ENCODE data around the gene CD6.

The CD6 gene

DNA sequence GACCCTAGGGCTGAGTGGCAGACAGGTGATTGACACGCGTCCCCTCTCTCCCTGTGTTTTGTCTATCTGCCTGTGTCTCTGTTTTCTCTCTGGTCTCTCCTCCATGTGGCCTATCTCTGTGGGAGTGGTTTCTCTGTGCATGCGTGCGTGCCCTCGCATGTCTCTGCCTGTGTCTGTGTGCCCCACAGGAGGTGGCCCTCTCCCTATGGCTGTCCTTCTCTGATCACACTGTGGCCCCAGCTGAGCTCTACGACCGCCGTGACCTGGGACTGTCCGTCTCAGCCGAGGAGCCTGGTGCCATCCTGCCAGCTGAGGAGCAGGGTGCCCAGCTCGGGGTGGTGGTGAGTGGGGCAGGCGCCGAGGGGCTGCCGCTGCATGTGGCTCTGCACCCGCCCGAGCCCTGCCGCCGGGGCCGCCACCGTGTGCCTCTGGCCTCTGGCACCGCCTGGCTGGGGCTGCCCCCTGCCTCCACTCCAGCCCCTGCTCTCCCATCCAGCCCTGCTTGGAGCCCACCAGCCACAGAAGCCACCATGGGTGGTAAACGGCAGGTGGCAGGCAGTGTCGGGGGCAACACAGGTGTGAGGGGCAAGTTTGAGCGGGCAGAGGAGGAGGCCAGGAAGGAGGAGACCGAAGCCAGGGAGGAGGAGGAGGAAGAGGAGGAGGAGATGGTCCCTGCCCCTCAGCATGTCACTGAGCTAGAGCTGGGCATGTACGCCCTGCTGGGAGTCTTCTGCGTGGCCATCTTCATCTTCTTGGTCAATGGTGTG, 35.6 kb upstream of the CD6 start:
- no peak for DNase-seq (ENCODE audit: low read depth, low spot score)

GRCh38 chr11:60936467-60937143, 34.9 kb upstream of the CD6 start:
- DNase-seq (ENCODE audit: low read depth, low spot score): no peak

GRCh38 chr11:60937144-60937527, 34.3 kb upstream of the CD6 start:
- no peak for DNase-seq (ENCODE audit: low read depth, low spot score)

GRCh38 chr11:60937811-60938210, 33.7 kb upstream of the CD6 start:
- DNase-seq (ENCODE audit: low read depth, low spot score): no peak

- no peak for DNase-seq (ENCODE audit: low read depth, low spot score)
Measured at GRCh38 chr11:60938500-60938899, 33.0 kb upstream of the CD6 start.

GRCh38 chr11:60939301-60939700, 32.2 kb upstream of the CD6 start:
- no peak for DNase-seq (ENCODE audit: low read depth, low spot score)

DNA sequence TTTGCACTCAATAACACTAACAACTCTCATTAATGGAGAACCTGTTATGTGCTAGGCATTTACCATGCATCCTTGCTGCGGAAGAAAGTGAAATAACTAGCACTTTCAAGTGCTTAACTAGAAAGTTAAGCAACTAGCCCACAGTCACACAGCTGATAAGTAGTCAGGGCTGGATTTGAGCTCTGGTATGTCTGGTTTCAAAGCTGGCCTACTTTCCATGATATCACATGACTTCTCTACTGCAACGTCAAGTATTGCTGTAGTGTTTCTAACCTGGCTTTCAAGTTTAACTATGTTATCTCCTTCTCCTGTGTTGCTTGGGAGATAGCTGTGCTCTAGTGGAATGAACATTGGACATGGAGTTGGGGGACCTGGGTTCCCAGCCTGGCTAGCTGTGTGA, 31.6 kb upstream of the CD6 start:
- DNase-seq (ENCODE audit: low read depth, low spot score): no peak

DNA sequence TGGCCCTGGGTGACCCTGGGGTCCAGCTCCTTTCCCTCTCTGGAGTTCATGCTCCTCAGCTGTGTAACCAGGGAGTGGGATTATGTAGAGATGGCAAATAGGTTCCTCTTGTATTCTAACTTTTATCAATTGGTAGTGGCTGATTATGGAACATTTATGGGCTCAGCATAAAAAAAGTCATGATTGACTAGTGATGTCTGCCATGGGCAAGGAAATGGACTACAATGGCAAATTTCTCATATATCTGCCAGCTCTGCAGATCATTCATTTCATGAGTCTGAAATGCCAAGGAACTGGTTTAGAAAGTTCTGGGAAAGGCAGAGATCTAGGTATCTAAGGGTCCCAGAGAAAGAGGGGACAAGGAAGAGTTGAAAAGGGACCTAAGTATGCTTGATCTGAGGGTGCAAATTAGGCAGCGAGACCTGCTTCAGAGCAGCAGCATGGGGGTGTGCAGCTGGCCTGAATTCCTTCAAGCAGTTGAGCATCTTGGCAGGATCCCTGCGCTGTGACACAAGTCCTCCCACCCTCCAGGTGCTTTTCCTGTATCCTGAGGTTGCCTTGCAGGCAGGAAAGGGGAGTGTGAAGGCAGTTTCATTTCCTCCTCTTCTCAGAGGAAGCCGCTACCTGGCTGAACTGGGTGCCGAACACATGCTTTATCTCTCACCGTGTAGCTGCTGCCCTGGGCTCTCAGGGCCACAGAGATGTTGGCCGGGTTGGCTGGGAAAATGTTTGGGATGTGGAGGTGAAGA, 29.9 kb upstream of the CD6 start:
- no peak for DNase-seq (ENCODE audit: low read depth, low spot score)

DNA sequence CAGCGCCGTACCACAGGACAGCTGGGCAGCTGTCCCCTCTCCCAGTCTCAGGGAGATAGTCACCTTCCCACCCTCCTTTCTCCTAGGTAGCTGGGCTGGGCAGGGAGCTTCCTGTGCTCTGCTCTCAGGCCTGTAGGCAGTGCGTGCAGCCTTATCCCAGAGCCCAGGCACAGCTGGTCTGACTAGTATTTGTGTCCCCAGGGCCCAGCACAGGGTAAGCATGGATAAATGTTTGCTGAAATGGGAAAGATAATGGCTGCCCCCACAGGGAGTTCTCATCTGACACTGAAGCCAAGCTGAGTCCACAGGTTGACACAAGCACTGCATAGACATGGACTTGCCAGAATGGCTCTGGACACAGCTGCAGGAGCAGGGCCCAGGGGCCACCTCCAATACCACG, 29.3 kb upstream of the CD6 start:
- DNase-seq (ENCODE audit: low read depth, low spot score): no peak

DNA sequence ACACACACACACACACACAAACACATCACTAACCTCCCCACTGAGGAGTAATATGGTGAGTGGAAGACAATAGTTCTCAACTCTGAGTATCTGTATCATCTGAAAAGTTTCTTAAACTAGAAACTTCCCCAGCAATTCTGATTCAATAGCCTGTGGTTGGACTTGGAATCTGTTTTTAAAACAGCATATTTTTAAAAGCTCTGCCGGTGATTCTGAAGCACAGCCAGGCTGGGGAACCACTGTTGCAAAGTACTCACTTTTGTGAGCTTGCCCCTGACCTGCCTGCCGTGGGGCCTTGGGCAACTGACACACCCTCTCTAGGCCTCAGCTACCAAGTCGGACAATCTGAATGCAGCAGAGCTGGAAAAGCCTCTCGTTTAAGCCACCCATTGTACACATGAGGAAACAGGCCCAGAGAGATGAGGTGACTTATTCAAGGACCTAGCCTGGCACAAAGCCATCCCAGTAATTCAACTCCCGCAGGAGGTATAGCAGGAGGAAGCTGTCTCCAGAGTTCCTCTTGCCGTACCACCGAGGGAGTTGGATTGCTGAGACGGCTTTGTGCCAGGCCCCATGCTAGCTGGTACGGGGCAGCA, 28.4 kb upstream of the CD6 start:
- no peak for DNase-seq (ENCODE audit: low read depth, low spot score)

DNA sequence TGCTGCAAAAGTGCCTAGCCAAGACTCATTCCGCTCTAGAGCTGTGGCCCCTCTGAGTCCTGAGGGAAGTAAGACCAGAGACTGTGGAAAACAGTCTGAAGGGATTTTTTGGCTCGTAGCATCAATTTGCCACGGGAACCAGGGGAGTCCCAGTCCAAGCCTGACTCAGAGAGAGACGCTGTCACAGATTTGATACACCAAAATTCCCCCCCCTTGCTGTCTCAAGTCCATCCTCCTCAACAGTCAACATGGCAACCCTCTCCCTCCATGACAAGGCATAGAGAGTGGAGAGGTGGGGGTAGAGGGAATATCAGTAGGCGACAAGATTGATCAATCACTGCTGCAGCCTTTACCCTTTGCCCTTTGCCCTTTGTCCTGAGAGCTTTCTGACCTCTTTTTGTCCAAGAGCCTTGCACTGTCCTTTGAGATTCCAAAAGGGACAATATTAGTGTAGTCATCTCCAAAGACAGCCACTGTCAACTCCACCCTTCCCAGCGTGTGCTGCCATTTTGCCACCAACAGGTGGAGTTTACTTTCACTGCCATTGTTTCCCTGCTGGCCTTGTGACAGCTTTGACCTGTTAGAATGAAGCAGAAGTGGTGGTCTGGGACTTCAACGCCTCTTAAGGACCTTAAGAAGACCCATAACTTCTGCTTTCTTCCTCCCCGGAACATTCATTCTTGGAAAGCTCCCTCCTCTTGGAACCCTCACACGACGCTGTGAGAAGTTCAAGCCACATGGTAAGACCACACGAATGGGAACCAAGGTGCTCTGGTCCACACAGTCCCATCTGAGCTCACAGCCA, 26.8 kb upstream of the CD6 start:
- no peak for DNase-seq (ENCODE audit: low read depth, low spot score)

GRCh38 chr11:60945295-60945667, 26.2 kb upstream of the CD6 start:
- no peak for DNase-seq (ENCODE audit: low read depth, low spot score)

GRCh38 chr11:60946601-60947264, 24.7 kb upstream of the CD6 start:
- DNase-seq (ENCODE audit: low read depth, low spot score): no peak

- no peak for DNase-seq (ENCODE audit: low read depth, low spot score)
Measured at GRCh38 chr11:60947700-60948099, 23.8 kb upstream of the CD6 start.

GRCh38 chr11:60948250-60948649, 23.2 kb upstream of the CD6 start:
- DNase-seq (ENCODE audit: low read depth, low spot score): no peak

DNA sequence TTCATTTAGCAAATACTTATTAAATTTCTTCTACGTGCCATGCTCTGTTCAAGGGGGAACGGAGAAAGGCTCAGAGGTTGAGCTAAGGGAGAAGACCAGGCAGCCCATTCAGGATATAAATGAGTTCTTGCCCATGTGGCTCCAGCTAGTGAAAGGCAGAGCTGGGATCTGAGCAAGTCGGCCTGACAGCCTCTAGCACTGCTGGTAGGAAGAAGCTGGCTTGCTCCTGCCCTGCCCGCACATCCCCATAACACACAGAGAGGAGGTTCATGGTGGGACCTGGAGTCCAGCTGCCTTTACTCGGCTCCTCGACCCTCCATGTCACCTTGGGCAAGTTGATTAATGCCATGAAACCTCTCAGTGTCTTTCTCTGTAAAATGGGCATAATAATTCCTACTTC, 21.5 kb upstream of the CD6 start:
- no peak for DNase-seq (ENCODE audit: low read depth, low spot score)

GRCh38 chr11:60950933-60951605, 20.4 kb upstream of the CD6 start:
- DNase-seq (ENCODE audit: low read depth, low spot score): no peak

GRCh38 chr11:60951606-60951903, 19.9 kb upstream of the CD6 start:
- no peak for DNase-seq (ENCODE audit: low read depth, low spot score)

DNA sequence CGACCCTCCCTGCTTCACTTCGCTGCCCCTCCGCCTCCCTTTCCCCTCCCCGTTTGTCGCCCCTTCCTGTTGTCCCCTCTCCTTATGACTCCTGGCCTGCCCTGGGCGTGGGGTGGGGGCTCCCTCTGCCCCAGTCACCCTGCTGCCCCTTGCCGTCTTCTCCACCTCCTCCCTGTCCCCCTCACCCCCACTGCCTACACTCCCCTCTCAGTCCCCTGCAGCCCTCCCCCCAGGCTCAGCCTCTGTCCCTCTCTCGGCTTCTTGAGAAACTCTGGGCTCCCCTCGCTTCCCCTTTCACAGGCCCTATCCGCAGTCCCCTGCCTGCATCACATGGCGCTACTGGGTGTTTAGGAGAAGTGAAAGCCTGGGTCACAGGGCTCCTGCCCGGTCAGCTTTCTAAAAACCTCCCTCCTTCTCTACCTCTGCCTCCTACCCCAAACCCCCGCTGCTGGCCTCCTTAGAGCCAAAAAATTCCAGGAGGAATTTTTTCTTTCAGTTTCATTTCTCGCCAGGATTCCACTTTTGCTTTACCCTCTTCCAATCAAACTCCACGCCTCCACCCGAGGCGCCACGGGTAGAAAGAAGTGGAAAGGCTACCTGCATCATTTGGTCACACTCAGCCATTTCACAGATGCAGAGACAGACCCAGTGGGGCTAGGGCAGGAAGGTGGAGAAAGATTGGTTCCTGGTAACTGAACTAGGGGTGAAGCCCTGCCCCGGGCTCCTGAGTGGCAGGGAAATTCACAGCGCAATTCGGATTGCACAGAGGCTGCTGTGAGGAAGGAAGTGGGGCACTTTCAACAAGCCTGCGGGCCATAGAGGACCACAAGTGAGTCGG, 19.4 kb upstream of the CD6 start, which contains the start of gene SLC15A3:
SLC15A3 (minus strand) TSS at position 273 of the 838 bp plus-strand sequence. CDS start 625 bp downstream, outside the sequence.
- DNase-seq (ENCODE audit: low read depth, low spot score): no peak

DNA sequence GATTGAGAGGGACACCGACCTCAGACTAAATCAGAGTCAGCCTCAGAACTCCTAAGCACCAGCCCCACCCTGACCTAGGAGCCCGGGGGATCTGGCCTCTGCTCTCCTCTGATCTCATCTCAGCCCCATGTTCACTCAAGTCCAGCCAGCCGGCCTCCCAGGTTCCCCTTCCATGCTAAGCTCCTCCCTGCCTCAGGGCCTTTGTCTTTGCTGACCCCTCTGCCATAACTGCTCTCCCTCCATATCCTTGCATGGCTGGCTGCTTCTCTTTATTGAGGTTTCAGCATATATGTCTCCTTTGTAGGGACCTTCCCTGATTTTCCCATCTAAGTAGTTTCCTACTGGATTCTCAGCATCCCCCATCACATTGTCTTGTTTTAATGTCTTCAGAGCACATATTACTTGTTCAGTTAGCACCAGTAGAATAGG, 18.7 kb upstream of the CD6 start:
- no peak for DNase-seq (ENCODE audit: low read depth, low spot score)

All from smooth muscle cell of the brain vasculature (primary cell).